ENCODE measurements around the gene ARHGAP32. TPM values are rescaled to one million over a fixed set of nuclear protein-coding genes. Genes with fewer than 3 reads are reported as not detected.

The ARHGAP32 gene
- polyA plus RNA-seq, 1 of the 3 experiments (the other 2 are of a cell fraction): 4.8 TPM

GRCh38 chr11:129213261-129213660 is 21.1 kb upstream of the ARHGAP32 start (continued):
- TF ChIP-seq FOXM1 (IDR thresholded peaks at IDR 0.05; ENCODE audit: low read depth) (no peak), TCF12 (IDR thresholded peaks at IDR 0.05) (no peak), TEAD4 (IDR thresholded peaks at IDR 0.05; ENCODE audit: borderline replicate concordance, insufficient read depth) (no peak), EZH2phosphoT487 (IDR thresholded peaks at IDR 0.05; ENCODE audit: borderline replicate concordance, low read depth) (no peak), TAF1 (IDR thresholded peaks at IDR 0.05; ENCODE audit: borderline replicate concordance, low read depth, low read length) (no peak), POLR2AphosphoS5 (IDR thresholded peaks at IDR 0.05; ENCODE audit: low read depth, low read length) (no peak)

- Histone ChIP-seq H3K4me3 (ENCODE audit: low read depth in 2 of 2, low read length in 1 of 2) (no peak overlapping the region), H3K79me2 (ENCODE audit: insufficient read depth) (peaks cover 20% of the 10 kb centered on the region; the same call in 1 of the 2 replicates), H4K20me1 (ENCODE audit: insufficient read depth) (0 out of 2 replicates have a peak, but pooled peaks cover 3% of the 10 kb centered on the region), H3K9ac (no peak overlapping the region), H3K9me2 (no peaks in the 10 kb centered on the region), H3K9me3 (no peaks in the 10 kb centered on the region), H3K4me2 (no peak overlapping the region), H3F3A (replicated peaks; ENCODE audit: insufficient read depth) (no peaks in the 10 kb centered on the region), H3K27me3 (ENCODE audit: insufficient read depth) (no peaks in the 10 kb centered on the region), H3K4me1 (ENCODE audit: control insufficient read depth in 1 of 2, insufficient read depth in 2 of 2, low read depth in 1 of 2, low read length in 1 of 2) (peaks cover 0 to 8% of the 10 kb centered on the region in 2 experiments; a peak in 1 of 4 replicates), H3K27ac (ENCODE audit: low read depth in 2 of 2, low read length in 1 of 2) (no peak overlapping the region), H3K36me3 (replicated peaks in 1 of 2; ENCODE audit: control insufficient read depth in 1 of 2, insufficient read depth in 2 of 2, low read length in 1 of 2) (no peaks in the 10 kb centered on the region), H2AFZ (ENCODE audit: low read depth) (no peak overlapping the region)
- 93% methylated on average over 2 of the region's 2 CpGs for WGBS (ENCODE audit: low lambda C conversion rate)
- POLR2A ChIA-PET: no interaction called here
- DNase-seq: no peak
- CTCF ChIA-PET: no interaction called here
- TF ChIP-seq TEAD4 (IDR thresholded peaks at IDR 0.05; ENCODE audit: borderline replicate concordance, insufficient read depth) (no peak), SIN3A (IDR thresholded peaks at IDR 0.05; ENCODE audit: borderline replicate concordance, low read depth, low read length) (no peak), RFX5 (IDR thresholded peaks at IDR 0.05; ENCODE audit: low read length) (no peak), POLR2AphosphoS5 (IDR thresholded peaks at IDR 0.05; ENCODE audit: low read depth, low read length) (no peak), RAD21 (IDR thresholded peaks at IDR 0.05; ENCODE audit: low read length) (no peak), CHD2 (IDR thresholded peaks at IDR 0.05; ENCODE audit: low read length, partially characterized antibody) (no peak), FOXJ3 (CRISPR knock-in tag; IDR thresholded peaks at IDR 0.05) (no peak), GABPA (IDR thresholded peaks at IDR 0.05; ENCODE audit: low read depth) (no peak), PBX3 (IDR thresholded peaks at IDR 0.05) (no peak), JUND (IDR thresholded peaks at IDR 0.05) (no peak), RCOR1 (IDR thresholded peaks at IDR 0.05; ENCODE audit: low read length) (no peak), TCF12 (IDR thresholded peaks at IDR 0.05) (no peak)
- TF ChIP-seq, protein P1, sequence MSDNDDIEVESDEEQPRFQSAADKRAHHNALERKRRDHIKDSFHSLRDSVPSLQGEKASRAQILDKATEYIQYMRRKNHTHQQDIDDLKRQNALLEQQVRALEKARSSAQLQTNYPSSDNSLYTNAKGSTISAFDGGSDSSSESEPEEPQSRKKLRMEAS (IDR thresholded peaks at IDR 0.05; ENCODE audit: low read depth): no peak
- TF ChIP-seq, protein P2, sequence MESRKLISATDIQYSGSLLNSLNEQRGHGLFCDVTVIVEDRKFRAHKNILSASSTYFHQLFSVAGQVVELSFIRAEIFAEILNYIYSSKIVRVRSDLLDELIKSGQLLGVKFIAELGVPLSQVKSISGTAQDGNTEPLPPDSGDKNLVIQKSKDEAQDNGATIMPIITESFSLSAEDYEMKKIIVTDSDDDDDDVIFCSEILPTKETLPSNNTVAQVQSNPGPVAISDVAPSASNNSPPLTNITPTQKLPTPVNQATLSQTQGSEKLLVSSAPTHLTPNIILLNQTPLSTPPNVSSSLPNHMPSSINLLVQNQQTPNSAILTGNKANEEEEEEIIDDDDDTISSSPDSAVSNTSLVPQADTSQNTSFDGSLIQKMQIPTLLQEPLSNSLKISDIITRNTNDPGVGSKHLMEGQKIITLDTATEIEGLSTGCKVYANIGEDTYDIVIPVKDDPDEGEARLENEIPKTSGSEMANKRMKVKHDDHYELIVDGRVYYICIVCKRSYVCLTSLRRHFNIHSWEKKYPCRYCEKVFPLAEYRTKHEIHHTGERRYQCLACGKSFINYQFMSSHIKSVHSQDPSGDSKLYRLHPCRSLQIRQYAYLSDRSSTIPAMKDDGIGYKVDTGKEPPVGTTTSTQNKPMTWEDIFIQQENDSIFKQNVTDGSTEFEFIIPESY (IDR thresholded peaks at IDR 0.05; ENCODE audit: borderline replicate concordance, low read depth): no peak
Observed at GRCh38 chr11:129211397-129211796, 19.3 kb upstream of the ARHGAP32 start.
